ENCODE data around the gene TNNT1. TPM values are rescaled to one million over a fixed set of nuclear protein-coding genes. Genes with fewer than 3 reads are reported as not detected.

Gene TNNT1
- total RNA-seq, 1 donor, result 1.1 TPM

- TF ChIP-seq, protein P1, sequence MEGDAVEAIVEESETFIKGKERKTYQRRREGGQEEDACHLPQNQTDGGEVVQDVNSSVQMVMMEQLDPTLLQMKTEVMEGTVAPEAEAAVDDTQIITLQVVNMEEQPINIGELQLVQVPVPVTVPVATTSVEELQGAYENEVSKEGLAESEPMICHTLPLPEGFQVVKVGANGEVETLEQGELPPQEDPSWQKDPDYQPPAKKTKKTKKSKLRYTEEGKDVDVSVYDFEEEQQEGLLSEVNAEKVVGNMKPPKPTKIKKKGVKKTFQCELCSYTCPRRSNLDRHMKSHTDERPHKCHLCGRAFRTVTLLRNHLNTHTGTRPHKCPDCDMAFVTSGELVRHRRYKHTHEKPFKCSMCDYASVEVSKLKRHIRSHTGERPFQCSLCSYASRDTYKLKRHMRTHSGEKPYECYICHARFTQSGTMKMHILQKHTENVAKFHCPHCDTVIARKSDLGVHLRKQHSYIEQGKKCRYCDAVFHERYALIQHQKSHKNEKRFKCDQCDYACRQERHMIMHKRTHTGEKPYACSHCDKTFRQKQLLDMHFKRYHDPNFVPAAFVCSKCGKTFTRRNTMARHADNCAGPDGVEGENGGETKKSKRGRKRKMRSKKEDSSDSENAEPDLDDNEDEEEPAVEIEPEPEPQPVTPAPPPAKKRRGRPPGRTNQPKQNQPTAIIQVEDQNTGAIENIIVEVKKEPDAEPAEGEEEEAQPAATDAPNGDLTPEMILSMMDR (IDR thresholded peaks at IDR 0.05; ENCODE audit: insufficient read depth, low read length), result no peak
- DNase-seq (ENCODE audit: low read depth), result no peak
- H3K4me3 ChIP-seq (ENCODE audit: low read depth, low read length), result peak overlapping the region; percentile 63
These were observed 61.5 kb downstream of the TNNT1 start for GRCh38 chr19:55087542-55087901.

DNA sequence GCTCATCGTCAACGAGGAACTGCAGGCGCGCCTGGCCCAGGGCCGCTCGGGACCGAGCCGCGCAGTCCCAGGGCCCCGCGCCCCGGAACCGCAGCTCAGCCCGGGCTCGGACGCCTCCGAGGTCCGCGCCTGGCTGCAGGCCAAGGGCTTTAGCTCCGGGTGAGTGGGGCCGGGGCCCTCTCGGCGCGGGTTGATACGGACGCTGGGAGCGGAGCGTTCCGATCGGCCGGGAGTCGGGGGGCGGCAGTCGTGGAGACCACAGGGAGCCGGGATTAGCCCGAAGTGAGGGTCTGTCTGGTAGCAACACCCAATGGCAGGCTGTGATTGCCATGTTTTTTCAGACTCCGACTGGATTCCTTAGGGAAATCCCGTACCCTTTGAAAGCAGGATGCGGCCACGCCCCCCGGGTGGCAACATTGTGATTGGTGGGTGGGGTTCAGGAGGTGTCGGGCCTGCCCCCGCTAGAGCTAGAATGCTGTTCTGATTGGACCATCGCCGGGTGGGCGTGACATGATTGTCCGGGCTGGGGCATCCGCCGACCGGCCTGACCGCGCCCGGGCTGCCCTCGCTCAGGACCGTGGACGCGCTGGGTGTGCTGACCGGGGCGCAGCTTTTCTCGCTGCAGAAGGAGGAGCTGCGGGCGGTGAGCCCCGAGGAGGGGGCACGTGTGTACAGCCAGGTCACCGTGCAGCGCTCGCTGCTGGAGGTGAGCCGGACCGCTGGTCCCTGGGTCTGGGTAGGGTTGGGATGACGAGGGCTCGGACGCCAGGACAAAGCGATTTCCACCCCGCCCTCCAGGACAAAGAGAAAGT is 62.1 kb downstream of the TNNT1 start:
- DNase-seq (ENCODE audit: low read depth), result peak; percentile 87

DNA sequence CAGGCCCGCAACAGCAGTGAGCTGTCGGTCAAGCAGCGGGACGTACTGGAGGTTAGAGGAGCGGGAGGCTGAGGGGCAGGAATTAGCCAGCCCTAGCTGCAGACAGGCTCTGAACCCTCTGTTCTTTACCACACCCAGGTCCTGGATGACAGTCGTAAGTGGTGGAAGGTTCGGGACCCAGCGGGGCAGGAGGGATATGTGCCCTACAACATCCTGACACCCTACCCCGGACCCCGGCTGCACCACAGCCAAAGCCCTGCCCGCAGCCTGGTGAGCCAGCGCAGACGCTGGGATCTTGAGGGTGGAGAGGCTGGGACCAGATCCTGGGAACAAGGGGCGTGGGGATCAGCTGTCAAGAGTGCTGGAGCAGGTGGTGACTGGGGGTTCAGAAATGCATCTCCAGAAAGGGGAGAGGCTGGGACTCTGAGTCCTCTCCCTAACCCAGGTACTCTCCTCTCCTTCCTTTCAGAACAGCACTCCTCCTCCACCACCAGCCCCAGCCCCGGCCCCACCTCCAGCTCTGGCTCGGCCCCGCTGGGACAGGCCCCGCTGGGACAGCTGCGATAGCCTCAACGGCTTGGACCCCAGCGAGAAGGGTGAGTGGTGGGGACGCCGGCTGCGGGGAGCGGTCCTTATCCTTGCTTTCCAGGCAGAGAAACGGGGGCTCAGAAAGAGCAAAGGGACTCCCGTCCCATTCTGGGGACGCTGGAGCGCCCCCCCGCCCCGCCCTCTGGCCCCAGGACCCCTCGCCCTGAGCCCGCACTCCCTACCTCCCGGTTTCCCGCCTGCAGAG is 62.9 kb downstream of the TNNT1 start:
- DNase-seq (ENCODE audit: low read depth), result no peak
- TF ChIP-seq, protein P1 (IDR thresholded peaks at IDR 0.05; ENCODE audit: insufficient read depth, low read length), result no peak
- peak overlapping the region; percentile 63 for H3K4me3 ChIP-seq (ENCODE audit: low read depth, low read length)

More for the DNA sequence above, 62.1 kb downstream of the TNNT1 start:
- peak overlapping the region; percentile 63 for H3K4me3 ChIP-seq (ENCODE audit: low read depth, low read length)
- TF ChIP-seq, protein P1 (IDR thresholded peaks at IDR 0.05; ENCODE audit: insufficient read depth, low read length), result no peak

DNA sequence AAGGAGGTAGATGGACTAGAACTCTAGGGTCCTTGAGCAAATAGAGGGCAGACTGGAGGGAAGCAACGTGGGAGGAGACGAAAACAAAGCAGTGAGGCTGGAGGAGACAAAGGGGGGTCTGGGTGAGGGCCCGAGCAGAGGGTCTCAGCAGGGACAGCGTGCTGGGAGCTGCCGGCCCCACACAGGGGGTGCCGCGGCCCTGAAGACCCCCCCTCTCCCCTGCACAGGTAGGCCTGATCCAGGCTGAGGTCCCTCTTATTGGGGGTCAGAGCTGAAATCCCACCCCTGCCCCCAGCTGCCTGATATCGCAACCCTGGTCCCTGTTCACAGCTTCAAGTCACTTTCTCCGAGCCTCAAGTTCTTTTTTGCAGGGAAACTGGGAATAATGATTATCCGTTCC is 64.6 kb downstream of the TNNT1 start:
- DNase-seq (ENCODE audit: low read depth), result no peak
- TF ChIP-seq, protein P1 (IDR thresholded peaks at IDR 0.05; ENCODE audit: insufficient read depth, low read length), result no peak

DNA sequence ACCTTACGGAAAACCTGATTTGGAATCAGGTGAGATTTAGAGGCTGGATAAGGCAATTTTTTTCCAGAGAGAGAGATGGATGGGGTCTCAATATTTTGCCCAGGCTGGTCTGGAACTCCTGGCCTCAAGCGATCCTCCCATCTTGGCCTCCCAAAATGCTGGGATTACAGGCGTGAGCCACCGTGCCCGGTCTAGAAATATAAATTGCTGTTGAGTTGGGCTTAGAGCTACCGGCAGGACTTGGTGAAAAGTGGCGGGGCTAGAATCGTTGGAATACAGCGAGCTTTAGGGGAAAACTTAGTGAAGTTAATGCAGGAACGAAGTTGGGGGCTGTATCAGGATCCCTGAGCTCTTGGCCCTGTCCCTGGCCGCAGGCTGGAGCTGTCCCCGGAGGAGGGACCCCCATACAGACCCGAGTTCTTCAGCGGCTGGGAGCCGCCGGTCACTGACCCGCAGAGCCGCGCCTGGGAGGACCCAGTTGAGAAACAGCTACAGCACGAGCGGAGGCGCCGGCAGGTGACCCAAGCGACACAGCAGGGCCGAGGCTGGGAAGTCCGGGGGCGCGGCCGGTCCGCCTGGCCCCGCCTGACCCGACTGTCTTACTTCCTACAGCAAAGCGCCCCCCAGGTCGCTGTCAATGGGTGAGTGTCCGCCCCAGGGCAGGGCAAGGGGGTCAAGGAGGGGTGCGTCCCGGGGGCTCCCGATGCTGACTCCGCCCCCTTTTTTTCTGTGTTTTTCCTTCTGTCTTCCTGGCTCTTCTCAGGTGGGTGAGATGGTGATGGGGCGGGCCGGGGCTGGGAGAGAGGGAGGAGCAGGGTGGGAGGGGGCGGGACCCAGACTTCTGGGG is 65.8 kb downstream of the TNNT1 start:
- H3K4me3 ChIP-seq (ENCODE audit: low read depth, low read length), result no peak overlapping the region
- no peak for DNase-seq (ENCODE audit: low read depth)
- TF ChIP-seq, protein P1 (IDR thresholded peaks at IDR 0.05; ENCODE audit: insufficient read depth, low read length), result no peak

More for the DNA sequence above, 64.6 kb downstream of the TNNT1 start:
- H3K4me3 ChIP-seq (ENCODE audit: low read depth, low read length), result no peak overlapping the region

Small RNAs within 50 kb of the gene (small RNA-seq; reads per million reads assigned to genes)
- gene MIR7975 (not detected), gene RF01210 (not detected)

Other genes with a start within 250 kb of the TNNT1 start
- gene NCR1, start 243.1 kb downstream of the TNNT1 start, total RNA-seq (ENCODE audit: low replicate concordance), result not detected in 2 replicates
- not detected in 2 replicates for gene NLRP7, start 201.7 kb downstream of the TNNT1 start, total RNA-seq (ENCODE audit: low replicate concordance)
- gene NLRP2, start 182.8 kb downstream of the TNNT1 start, total RNA-seq (ENCODE audit: low replicate concordance), result not detected in 2 replicates
- gene GP6, start 110.9 kb downstream of the TNNT1 start, total RNA-seq (ENCODE audit: low replicate concordance), result not detected in 2 replicates
- gene RDH13, start 86.1 kb downstream of the TNNT1 start, total RNA-seq (ENCODE audit: low replicate concordance), result 4.9 and 9.1 TPM in 2 replicates
- 0.63 and 1.5 TPM in 2 replicates for gene EPS8L1, start 73.3 kb downstream of the TNNT1 start, total RNA-seq (ENCODE audit: low replicate concordance)
- 46.3 and 75.2 TPM in 2 replicates for gene PPP1R12C, start 31.6 kb downstream of the TNNT1 start, total RNA-seq (ENCODE audit: low replicate concordance)
- not detected in 2 replicates for gene TNNI3, start 8.5 kb upstream of the TNNT1 start, total RNA-seq (ENCODE audit: low replicate concordance)
- 0.33 and 1.5 TPM in 2 replicates for gene DNAAF3, start 17.4 kb upstream of the TNNT1 start, total RNA-seq (ENCODE audit: low replicate concordance)
- gene SYT5, start 31.1 kb upstream of the TNNT1 start, total RNA-seq (ENCODE audit: low replicate concordance), result 0.45 TPM in 1 of 2 replicates, not detected in the other
- 6.5 and 7.8 TPM in 2 replicates for gene PTPRH, start 60.3 kb upstream of the TNNT1 start, total RNA-seq (ENCODE audit: low replicate concordance)
- gene TMEM86B, start 79.6 kb upstream of the TNNT1 start, total RNA-seq (ENCODE audit: low replicate concordance), result 1.7 and 1.8 TPM in 2 replicates
- gene PPP6R1, start 109.8 kb upstream of the TNNT1 start, total RNA-seq (ENCODE audit: low replicate concordance), result 39.0 and 41.5 TPM in 2 replicates
- gene HSPBP1, start 130.9 kb upstream of the TNNT1 start, total RNA-seq (ENCODE audit: low replicate concordance), result 29.1 and 48.3 TPM in 2 replicates
- 5.2 and 9.0 TPM in 2 replicates for gene BRSK1, start 134.8 kb upstream of the TNNT1 start, total RNA-seq (ENCODE audit: low replicate concordance)
- gene TMEM150B, start 176.1 kb upstream of the TNNT1 start, total RNA-seq (ENCODE audit: low replicate concordance), result not detected in 2 replicates
- gene KMT5C, start 190.7 kb upstream of the TNNT1 start, total RNA-seq (ENCODE audit: low replicate concordance), result 6.7 and 22.2 TPM in 2 replicates
- gene COX6B2, start 205.5 kb upstream of the TNNT1 start, total RNA-seq (ENCODE audit: low replicate concordance), result not detected in 2 replicates
- not detected in 2 replicates for gene GARIN5B, start 214.1 kb upstream of the TNNT1 start, total RNA-seq (ENCODE audit: low replicate concordance)
- gene IL11, start 221.3 kb upstream of the TNNT1 start, total RNA-seq (ENCODE audit: low replicate concordance), result 1.6 and 2.2 TPM in 2 replicates
- gene TMEM190, start 227.6 kb upstream of the TNNT1 start, total RNA-seq (ENCODE audit: low replicate concordance), result not detected in 2 replicates
- gene TMEM238, start 235.1 kb upstream of the TNNT1 start, total RNA-seq (ENCODE audit: low replicate concordance), result not detected in 2 replicates
- gene RPL28, start 236.7 kb upstream of the TNNT1 start, total RNA-seq (ENCODE audit: low replicate concordance), result 88.6 and 829 TPM in 2 replicates